GM18526 (cell line): ENCODE measurements around the gene TBC1D22A.

Experiments
- POLR2A ChIP-seq: IDR thresholded peaks from 3 replicates; pipeline ENCODE4 v1.6.1; 2011; ENCODE audit not compliant: insufficient read length; ENCODE audit errors: extremely low read depth

The TBC1D22A gene

GRCh38 chr22:46933040-46933930 lies 170.8 kb downstream of the TBC1D22A start:
- no peak for TF ChIP-seq POLR2A

GRCh38 chr22:46934172-46934745 lies 171.8 kb downstream of the TBC1D22A start:
- TF ChIP-seq POLR2A: no peak

GRCh38 chr22:46934746-46935491 lies 172.5 kb downstream of the TBC1D22A start:
- TF ChIP-seq POLR2A: no peak

GRCh38 chr22:46935506-46936377 lies 173.3 kb downstream of the TBC1D22A start:
- no peak for TF ChIP-seq POLR2A

GRCh38 chr22:46936378-46936903 lies 174.0 kb downstream of the TBC1D22A start:
- TF ChIP-seq POLR2A: no peak

- no peak for TF ChIP-seq POLR2A
Measured at GRCh38 chr22:46937185-46937584, 174.7 kb downstream of the TBC1D22A start.

GRCh38 chr22:46937939-46938338 lies 175.5 kb downstream of the TBC1D22A start:
- TF ChIP-seq POLR2A: no peak

GRCh38 chr22:46941968-46942798 lies 179.7 kb downstream of the TBC1D22A start:
- no peak for TF ChIP-seq POLR2A

GRCh38 chr22:46942799-46943785 lies 180.6 kb downstream of the TBC1D22A start:
- no peak for TF ChIP-seq POLR2A

GRCh38 chr22:46945481-46945880 lies 183.0 kb downstream of the TBC1D22A start:
- no peak for TF ChIP-seq POLR2A

GRCh38 chr22:46946383-46946962 lies 184.0 kb downstream of the TBC1D22A start:
- TF ChIP-seq POLR2A: no peak

GRCh38 chr22:46947516-46948257 lies 185.2 kb downstream of the TBC1D22A start:
- no peak for TF ChIP-seq POLR2A
